HUES6 (cell line): ENCODE measurements around the gene SOWAHC.
"Not testable (repeated sequence)": the region's sequence is repeated elsewhere in the genome, so short reads cannot be mapped to it uniquely, and the experiment has no call there.

Source experiments
- H3K27ac ChIP-seq: 2 replicates; pipeline ENCODE4 v1.7.0; 2013; ENCODE audit warnings: low read depth, mild to moderate bottlenecking, low read length, inconsistent platforms
- H3K27me3 ChIP-seq: 2 replicates; pipeline ENCODE4 v1.6.1; 2013; ENCODE audit warnings: low read length; ENCODE audit not compliant: control insufficient read depth, insufficient read depth
- H3K36me3 ChIP-seq: 2 replicates; pipeline ENCODE4 v1.6.1; 2013; ENCODE audit warnings: low read length; ENCODE audit not compliant: control insufficient read depth, insufficient read depth
- H3K4me1 ChIP-seq: 2 replicates; pipeline ENCODE4 v1.6.1; 2013; ENCODE audit warnings: low read length; ENCODE audit not compliant: control insufficient read depth, insufficient read depth
- H3K4me3 ChIP-seq: 2 replicates; pipeline ENCODE4 v1.5.1; 2013; ENCODE audit warnings: low read depth, low read length
- H3K9ac ChIP-seq: one replicate; pipeline ENCODE4 v1.6.1; 2013; ENCODE audit warnings: mild to moderate bottlenecking, low read length
- H3K9me3 ChIP-seq: 2 replicates; pipeline ENCODE4 v1.6.1; 2013; ENCODE audit warnings: low read depth, low read length; ENCODE audit not compliant: control insufficient read depth, insufficient read depth

SOWAHC gene

DNA sequence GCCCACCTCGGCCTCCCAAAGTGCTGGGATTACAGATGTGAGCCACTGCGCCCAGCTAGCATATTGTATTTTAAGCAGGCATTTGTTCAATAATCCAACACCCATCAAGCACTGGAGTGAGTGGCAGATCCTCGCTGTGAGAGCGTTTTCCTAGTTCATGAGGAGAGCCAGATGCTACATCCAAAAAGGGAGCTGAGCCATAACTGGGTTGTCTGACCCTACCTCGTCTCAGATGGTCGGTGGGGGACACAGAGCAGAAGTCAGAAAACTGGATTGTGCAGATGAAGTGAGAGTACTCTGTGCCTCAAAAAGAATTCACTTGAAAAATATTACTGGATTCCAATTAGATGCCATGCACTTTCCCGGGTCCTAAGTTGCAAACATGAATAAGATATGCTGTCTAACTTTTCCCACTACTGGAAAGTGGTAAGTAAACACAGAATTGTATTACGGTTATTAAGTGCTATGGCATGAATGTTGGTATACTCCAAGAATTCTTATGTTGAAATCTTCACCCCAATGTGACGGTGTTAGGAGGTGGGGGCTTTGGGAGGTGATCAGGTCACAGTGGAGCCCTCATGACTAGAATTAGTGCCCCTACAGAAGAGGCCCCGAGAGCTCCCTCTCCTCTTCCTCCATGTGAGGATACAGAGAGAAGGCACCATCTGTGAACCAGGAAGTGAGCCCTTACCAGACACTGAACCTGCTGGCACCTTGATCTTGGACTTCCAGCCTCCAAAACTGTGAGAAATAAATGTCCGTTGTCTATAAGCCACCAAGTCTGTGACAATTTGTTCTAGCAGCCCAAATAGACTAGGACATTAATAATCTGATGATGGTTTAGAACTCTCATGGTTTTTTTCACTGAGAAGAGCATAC is 21.5 kb downstream of the SOWAHC start:
- no peaks in the 10 kb centered on the region for H3K9me3 ChIP-seq
- H3K27me3 ChIP-seq: no peaks in the 10 kb centered on the region
- no peak overlapping the region for H3K9ac ChIP-seq
- H3K36me3 ChIP-seq: no peaks in the 10 kb centered on the region
- no peak overlapping the region for H3K27ac ChIP-seq
- no peak overlapping the region for H3K4me3 ChIP-seq
- no peaks in the 10 kb centered on the region for H3K4me1 ChIP-seq

DNA sequence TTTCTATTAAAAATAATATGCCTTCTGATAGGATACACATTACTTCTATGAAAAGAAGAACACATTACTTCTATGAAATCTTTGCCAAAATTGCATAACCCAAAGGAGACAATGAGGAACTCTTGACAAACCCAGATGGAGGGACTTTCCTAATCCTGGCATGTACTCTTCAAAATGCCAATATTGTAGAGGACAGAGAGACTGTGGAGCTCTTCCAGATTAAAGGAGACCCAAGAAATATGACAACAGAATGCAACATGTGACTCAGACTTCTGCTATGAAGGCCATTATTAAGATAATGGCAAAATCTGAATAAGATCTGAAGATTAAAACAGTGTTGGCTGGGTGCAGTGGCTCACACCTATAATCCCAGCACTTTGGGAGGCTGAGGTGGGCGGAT is 22.2 kb downstream of the SOWAHC start:
- Histone ChIP-seq H3K36me3 (no peaks in the 10 kb centered on the region), H3K9ac (no peak overlapping the region), H3K9me3 (no peaks in the 10 kb centered on the region), H3K4me3 (no peak overlapping the region), H3K27ac (no peak overlapping the region), H3K4me1 (no peaks in the 10 kb centered on the region), H3K27me3 (no peaks in the 10 kb centered on the region)

DNA sequence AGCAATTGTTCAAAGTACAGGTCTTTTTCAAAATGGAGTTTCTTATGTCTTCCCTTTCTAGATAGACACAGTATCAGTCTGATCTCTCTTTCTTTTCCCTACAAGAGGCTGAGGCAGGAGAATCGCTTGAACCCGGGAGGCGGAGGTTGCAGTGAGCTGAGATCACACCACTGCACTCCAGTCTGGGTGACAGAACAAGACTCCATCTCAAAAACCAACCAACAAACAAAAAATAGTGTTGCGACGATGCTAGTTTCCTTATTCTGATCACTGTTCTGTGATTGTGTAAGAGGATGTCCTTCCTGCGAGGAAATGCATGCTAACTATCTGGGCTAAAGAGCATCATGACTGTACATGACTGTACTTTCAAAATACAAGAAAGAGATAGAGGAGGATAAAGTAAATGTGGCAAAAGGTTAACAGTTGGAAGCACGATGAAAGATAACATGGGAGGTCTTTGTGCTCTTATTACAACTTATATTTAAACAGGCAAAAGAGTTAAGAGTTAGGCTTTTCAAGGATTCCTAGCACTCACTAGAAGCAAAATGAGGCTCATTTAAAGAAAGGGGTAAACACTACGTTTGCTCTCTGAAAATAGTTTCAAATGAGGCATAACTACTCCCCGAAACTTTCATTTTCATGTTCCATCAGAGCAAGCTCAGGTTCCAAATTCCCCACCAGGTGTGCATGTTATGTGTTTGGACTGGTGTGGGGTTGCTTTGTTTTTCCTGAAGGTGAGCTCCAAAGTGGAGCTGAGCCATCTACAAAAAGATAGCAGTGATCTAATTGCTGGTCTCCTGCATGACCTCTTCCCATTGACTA is 23.8 kb downstream of the SOWAHC start:
- Histone ChIP-seq H3K27ac (no peak overlapping the region), H3K27me3 (no peaks in the 10 kb centered on the region), H3K4me1 (no peaks in the 10 kb centered on the region), H3K36me3 (no peaks in the 10 kb centered on the region), H3K9me3 (no peaks in the 10 kb centered on the region), H3K9ac (no peak overlapping the region), H3K4me3 (no peak overlapping the region)

DNA sequence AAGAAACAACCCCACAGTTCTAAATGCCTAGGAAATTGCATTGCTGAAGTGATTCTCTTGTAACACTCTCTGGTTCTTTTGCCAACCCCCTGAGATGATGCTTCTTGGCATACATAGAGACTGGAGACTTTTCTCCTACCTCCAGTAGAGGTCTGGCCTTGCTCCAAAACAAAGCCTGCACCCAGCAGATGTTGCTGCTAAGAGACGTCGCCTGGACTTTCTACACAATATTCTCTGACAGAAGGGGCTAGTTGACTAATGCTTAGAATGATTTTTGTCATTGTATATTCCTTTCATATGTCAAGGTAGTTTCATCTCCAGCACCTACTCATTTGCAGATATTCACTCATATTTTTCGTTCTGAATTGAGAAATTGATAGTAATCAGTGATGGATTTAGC is 24.6 kb downstream of the SOWAHC start:
- Histone ChIP-seq H3K4me1 (no peaks in the 10 kb centered on the region), H3K27me3 (no peaks in the 10 kb centered on the region), H3K9ac (no peak overlapping the region), H3K9me3 (no peaks in the 10 kb centered on the region), H3K36me3 (no peaks in the 10 kb centered on the region), H3K4me3 (no peak overlapping the region), H3K27ac (no peak overlapping the region)

DNA sequence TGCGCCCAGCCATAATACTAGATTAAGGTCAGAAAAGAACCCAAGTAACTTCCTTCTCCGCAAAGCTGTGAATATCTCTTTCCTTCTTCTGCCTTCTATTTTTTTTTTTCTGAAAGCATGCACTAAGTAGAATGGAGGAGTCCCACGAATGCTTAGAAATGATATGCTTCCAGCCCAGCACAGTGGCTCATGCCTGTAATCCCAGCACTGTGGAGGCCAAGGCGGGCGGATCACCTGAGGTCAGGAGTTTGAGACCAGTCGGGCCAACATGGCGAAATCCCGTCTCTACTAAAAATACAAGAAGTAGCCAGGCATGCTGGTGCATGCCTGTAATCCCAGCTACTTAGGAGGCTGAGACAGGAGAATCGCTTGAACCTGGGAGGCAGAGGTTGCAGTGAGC is 25.8 kb downstream of the SOWAHC start:
- not testable (repeated sequence) for H3K27me3 ChIP-seq, H3K4me3 ChIP-seq, H3K36me3 ChIP-seq, H3K27ac ChIP-seq, H3K9ac ChIP-seq, H3K9me3 ChIP-seq, H3K4me1 ChIP-seq

DNA sequence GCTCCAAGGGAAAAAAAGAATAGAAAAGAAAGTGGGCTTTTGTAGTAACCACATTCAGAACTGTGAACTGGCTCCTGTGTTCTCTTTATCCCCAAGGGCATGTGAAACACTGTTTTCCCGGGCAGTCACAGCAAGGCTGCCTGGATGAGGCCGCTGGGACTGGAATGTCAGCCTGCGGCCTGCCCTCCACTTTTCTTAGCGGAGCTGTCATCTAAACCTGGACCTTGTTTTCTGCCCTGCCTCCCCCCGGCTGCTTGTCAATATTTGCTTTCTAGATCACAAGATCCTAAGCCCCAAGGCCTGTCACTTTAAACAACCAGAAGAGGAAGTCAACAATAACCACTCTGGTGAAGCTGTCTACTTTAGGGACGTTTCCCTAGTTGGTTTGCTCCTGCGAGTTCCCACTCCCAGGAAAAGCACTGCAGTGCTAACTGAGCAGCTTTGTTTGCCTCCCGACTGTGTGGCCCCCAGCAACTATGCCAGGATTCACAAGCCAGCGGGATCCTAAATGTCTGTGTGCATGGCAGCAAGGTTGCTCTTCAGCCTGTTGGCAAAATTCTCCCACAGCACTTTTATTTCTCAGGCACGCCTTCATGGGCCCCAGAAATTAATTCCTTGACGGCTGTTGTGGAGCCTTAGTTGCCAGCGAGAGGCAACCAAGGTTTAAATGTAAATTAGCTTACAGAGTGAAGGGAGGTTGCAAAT is 30.6 kb downstream of the SOWAHC start:
- Histone ChIP-seq H3K27ac (no peak overlapping the region), H3K9me3 (no peaks in the 10 kb centered on the region), H3K27me3 (no peaks in the 10 kb centered on the region), H3K36me3 (no peaks in the 10 kb centered on the region), H3K4me1 (peaks cover 21% of the 10 kb centered on the region), H3K4me3 (no peak overlapping the region; the same call in 1 of the 2 replicates), H3K9ac (no peak overlapping the region)

DNA sequence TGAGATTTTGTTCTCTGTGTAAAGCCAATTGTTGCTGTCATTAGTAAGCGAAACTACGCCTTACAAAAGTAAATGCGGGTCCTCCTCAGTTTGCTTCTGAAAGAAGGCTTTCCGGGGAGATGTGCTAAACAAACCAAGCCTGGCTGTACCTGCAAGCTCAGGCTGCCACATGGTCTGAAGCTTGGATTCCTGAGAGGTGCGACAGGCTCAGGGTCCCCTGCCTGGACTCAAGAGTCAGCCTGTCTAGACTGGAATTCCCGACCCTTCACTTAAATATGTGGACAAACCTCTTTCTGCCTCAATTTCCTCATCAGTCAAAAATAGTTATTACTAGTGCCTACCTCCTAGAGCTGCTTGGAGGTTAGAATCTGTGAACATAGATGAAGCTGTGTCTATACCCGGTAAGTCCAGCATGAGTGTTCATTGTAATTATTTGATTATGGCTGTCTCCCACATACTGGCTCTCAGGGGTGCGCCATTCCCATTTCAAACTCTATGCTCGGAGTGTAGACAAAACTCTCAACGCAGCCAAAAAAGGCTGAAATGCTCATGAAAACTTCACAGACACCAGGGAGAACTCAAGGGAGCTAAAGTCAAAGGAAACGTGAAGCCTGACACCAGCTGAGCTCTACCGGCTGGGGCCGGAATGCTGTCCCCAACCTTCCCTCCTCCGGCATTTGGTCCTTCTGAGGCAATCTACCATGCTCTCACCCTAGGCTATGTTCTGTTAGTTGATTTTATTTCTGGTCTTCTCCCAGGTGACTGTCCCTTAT is 31.4 kb downstream of the SOWAHC start:
- Histone ChIP-seq H3K9me3 (no peaks in the 10 kb centered on the region), H3K9ac (no peak overlapping the region), H3K36me3 (no peaks in the 10 kb centered on the region), H3K4me1 (peaks cover 21% of the 10 kb centered on the region), H3K27me3 (no peaks in the 10 kb centered on the region), H3K4me3 (no peak overlapping the region), H3K27ac (no peak overlapping the region)

DNA sequence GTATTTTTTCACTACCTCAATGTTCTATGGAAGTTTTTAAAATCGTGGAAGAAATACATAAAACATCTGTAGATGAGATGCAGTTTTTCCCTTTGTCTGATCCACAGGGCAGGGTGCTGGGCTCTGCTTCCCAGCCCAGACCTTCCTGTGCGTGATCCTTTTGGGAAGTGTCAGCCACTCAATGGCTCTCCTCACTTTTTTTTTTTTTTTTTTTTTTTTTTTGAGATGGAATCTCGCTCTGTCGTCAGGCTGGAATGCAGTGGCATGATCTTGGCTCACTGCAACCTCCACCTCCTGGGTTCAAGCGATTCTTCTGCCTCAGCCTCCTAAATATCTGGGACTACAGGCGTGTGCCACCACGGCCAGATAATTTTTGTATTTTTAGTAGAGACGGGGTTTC is 32.8 kb downstream of the SOWAHC start:
- Histone ChIP-seq H3K27me3 (no peaks in the 10 kb centered on the region), H3K9me3 (no peaks in the 10 kb centered on the region), H3K27ac (no peak overlapping the region), H3K4me3 (no peak overlapping the region), H3K9ac (no peak overlapping the region), H3K36me3 (no peaks in the 10 kb centered on the region), H3K4me1 (peaks cover 21% of the 10 kb centered on the region)

DNA sequence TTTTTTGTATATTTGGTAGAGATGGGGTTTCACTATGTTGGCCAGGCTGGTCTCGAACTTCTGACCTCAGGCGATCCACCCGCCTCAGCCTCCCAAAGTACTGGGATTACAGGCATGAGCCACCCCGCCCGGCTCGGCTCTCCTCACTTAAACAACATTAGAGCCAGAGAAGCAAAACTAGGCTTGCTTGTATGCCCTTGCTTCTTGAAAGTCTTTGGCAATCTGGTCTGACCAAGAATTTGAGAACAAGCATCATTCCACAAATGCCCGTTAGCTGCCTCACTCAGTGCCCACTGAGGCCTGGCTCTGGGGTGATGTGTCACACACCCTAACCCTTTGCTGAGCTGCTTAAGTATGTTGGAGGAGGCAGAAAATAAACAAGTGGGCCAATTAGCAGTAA is 33.5 kb downstream of the SOWAHC start:
- Histone ChIP-seq H3K27ac (no peak overlapping the region), H3K36me3 (no peaks in the 10 kb centered on the region), H3K27me3 (no peaks in the 10 kb centered on the region), H3K9ac (no peak overlapping the region), H3K9me3 (no peaks in the 10 kb centered on the region), H3K4me1 (peaks cover 21% of the 10 kb centered on the region), H3K4me3 (no peak overlapping the region)

DNA sequence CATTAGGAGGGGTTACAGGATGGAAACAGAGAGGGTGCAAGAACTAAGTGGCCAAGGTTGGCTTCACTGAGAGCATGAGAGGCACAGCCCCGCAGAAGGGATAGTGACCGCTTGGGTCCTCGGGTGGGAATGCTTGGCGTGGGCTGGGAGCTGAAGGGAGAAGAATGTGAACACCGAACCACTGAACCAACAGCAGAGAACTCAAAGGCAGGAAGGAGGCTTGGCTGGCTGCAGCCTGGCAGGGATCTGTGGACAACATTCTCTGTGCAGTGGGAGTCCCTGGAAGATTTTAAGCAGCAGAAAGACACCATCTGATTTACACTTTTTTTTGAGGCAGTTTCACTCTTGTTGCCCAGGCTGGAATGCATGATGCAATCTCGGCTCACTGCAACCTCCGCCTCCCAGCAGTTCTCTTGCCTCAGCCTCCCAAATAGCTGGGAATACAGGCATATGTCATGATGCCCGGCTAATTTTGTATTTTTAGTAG is 33.9 kb downstream of the SOWAHC start:
- peaks cover 21% of the 10 kb centered on the region for H3K4me1 ChIP-seq
- no peak overlapping the region for H3K4me3 ChIP-seq
- H3K27me3 ChIP-seq: no peaks in the 10 kb centered on the region
- H3K36me3 ChIP-seq: no peaks in the 10 kb centered on the region
- no peak overlapping the region for H3K9ac ChIP-seq
- H3K27ac ChIP-seq: no peak overlapping the region
- H3K9me3 ChIP-seq: no peaks in the 10 kb centered on the region
